HS-27A (cell line): Measurements from ENCODE around the gene SLC1A5.
"Not testable (repeated sequence)": the region's sequence is repeated elsewhere in the genome, so short reads cannot be mapped to it uniquely, and the experiment has no call there.

Experiments used
- DNase-seq: peaks from one replicate; pipeline ENCODE4 v3.0.0-alpha.2; 2012; ENCODE audit warnings: low read depth, missing footprints

Gene SLC1A5

DNA sequence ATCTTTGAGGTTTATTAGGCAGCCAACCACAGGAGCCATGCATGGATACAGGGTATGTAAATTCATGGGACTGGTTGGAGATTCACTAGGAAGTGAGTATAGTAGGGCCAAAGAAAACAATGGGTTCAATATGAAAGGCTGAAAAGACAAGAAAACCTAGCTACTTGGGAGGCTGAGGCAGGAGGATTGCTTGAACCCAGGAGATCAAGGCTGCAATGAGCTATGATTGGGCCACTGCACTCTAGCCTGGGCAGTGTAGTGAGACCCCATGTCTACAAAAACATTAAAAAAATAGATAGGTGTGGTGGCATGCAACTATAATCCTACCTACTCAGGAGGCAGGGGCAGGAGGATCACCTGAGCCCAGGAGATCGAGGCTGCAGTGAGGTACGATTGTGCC is 10.3 kb upstream of the SLC1A5 start:
- no peak for DNase-seq

DNA sequence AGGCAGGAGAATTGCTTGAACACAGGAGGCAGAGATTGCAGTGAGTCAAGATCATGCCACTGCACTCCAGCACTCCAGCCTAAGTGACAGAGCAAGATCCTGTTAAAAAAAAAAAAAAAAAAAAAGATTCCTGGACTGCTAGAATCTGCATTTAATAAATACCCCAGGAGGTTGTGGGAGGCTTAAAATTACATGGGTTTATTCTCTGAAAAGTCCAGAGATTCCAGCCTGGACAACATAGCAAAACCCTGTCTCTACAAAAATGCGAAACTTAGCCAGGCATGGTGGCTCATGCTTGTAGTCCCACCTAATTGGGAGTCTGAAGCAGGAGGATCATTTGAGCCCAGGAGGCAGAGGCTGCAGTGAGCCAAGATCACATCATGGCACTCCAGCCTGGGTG is 9.5 kb upstream of the SLC1A5 start:
- no peak for DNase-seq

DNA sequence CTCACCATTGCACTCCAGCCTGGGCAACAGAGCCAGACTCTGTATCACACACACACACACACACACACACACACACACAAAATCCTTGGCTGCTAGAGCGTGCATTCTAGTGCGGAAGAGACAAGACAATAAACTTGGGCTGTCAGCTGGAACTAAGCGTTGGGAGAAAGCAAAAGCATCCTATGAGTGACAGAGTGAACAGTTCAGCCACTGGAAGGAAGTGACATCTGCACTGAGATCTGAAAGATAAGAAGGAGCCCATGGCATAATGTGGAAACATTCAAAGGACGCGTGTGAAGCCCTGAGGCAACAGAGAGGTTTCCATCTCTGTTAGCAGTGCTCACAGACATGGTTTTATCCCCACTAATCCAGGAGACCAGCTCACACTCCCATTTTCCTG is 3.5 kb upstream of the SLC1A5 start:
- DNase-seq = no peak

DNA sequence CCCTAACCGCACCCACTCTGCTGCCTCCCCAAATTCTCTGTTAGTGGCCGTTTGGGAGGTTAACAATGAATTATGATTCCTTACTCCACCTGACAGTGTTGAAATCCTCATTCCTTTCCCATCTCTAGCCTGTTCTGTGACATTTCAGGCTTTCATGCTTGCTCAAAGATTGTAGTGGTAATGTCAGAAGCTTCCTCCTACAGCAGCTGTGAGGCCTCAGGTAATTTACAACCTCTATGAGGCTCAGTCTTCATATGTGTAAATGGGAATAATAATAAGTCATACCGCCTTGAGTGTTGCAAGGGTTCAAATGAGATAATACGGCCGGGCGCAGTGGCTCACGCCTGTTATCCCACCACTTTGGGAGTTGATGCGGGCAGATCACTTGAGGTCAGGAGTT is 977 bp upstream of the SLC1A5 start:
- no peak for DNase-seq

DNA sequence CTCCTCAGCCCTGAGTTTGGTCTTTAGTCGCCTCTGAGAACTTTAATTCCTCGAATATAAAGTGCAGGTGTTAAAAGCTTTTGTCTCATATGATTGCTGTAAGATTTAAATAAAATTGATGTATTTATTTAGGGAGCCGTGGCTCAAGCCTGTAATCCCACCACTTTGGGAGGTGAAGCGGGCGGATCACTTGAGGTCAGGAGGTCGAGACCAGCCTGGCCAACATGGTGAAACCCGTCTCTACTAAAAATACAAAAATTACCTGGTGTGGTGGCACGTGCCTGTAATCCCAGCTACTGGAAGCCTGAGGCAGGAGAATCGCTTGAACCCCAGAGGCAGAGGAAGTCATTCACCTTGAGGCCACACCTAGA is 559 bp upstream of the SLC1A5 start:
- DNase-seq = no peak

DNA sequence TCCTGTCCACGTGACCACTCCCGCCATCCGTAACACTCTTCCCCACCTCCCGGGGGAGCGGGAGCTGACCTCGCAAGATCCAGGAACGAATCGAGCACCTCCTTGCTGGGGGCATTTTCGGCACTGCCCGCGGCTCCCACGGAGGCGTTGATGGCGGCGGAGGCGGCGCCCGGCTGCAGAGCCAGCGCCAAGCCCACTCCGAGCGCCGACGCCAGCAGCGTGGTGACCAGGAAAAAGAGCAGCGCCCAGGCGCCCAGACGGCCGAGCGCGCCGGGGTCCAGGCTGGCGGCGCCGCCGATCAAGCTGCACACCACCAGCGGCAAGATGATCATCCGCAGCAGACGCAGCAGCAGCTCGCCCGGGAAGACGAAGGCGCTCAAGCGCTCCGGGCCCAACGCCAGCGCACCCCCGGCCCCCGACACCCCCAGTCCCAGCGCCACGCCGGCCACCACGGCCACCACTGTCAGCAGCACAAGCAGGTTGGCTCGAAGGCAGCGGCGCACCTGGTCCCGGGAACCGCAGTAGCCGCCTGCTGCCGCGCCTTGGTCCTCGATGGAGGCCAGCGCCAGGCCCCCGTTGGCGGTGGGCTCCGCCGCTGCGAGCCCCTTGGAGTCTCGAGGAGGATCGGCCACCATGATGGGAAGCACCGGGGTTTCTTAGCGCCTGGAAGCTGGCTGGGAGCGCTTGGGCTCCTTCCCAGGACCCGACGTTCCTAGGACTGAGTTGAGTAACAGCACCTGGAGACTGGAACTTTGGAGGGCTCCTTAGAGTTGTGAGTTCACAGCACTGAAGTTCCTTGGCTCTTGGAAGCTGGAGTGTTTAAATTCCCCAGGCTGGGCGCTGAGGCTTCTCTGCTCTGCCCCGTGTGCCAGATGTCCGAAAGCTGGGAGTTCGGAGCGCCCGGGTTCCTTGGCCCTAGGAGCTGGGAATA is 798 bp downstream of the SLC1A5 start:
- DNase-seq = no peak

DNA sequence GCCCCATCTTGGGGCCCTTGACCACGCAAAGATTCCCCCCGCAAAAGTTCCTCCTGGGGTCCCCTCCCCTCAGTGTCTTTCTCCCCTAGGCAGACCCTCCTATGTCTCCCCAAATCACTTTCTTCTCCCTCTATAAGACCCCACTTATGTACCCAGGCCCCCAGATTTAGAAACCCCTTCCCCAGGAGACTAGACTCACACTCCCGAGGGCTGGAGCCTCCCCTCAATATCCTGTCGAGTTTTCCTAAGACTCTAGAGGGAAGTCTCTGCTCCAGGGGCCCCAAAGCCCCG is 1.4 kb downstream of the SLC1A5 start:
- DNase-seq = no peak

DNA sequence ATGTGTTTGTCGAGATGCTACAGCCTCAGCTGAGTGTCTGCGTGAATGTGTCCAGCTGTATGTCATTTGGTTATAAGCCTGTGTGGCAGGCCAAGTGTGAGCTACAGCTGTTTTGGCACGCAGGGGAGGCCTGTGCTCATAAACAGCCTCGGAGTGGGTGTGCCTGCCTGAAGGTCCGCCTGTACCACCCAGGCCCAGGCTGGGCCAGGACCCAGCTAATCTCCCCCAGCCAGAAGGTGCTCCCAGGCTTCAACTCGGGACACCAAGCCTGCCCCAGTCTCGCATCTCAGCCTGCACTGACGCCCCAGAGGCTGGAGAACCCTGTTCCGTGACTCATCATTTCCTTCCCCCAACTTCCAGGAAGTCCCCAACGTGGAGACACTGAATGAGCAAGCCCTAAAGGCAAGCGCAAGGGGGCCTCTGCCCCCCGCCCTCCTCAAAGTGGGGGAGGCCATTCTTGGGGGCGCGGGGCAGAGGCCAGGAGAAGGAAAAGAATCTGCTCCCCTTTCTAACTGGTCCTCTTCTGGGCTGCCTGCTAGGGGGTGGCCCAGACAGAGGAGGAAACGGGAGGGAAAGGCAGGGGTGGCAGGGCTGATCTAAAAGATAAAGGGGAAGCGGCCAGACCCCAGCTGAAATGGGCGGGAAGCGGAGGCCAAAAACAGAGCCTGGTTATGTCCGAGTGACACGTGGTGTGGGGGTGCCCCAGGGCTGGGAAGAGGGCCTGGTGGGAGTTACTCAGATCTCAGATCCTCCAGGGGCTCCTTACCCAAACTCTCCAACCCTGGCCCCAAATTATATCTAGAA is 2.0 kb downstream of the SLC1A5 start:
- peak; percentile 87 for DNase-seq

DNA sequence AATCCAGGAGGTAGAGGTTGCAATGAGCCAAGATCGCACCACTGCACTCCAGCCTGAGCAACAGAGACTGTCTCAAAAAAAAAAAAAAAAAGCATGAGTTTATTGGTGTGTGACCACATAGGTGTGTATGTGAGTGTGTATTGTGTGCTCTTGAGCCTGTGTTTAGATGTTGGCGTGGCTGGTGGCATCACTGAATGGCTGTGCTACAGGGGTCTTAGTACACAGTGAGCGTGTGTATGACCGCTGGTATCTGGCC is 2.5 kb downstream of the SLC1A5 start:
- no peak for DNase-seq

DNA sequence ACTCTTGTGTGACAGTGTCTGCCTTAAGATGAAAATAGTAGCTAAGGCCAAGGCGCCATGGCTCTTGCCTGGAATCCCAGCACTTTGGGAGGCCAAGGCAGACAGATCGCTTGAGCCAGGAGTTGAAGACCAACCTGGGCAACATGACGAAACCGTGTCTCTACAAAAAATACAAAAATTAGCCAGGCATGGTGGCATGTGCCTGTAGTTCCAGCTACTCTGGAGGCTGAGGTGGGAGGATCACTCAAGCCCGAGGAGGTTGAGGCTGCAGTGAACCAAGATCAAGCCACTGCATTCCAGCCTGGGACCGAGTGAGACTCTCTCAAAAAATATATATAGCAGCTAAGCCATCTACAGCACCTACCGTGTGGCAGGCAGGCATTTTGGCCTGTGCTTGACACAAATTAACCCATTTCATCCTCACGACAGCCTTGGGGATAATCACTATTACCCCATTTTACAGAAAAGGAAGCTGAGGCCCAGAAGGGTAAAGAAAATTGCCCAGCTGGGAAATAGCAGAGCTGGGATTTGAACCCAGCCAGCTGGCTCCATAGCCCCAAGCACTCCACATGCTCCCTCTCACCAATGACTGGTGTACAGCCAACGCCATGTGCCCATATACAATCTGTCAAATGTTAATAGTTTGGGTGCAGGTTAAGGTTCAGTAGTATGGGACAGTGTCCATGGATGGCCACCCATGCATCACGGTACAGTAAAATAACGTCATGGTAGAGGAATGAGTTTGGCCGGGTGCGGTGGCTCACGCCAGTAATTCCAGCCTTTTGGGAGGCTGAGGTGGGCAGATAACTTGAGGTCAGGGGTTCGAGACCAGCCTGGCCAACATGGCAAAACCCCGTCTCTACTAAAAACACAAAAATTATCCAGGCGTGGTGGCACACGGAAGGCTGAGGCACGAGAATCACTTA is 3.1 kb downstream of the SLC1A5 start:
- DNase-seq = no peak

DNA sequence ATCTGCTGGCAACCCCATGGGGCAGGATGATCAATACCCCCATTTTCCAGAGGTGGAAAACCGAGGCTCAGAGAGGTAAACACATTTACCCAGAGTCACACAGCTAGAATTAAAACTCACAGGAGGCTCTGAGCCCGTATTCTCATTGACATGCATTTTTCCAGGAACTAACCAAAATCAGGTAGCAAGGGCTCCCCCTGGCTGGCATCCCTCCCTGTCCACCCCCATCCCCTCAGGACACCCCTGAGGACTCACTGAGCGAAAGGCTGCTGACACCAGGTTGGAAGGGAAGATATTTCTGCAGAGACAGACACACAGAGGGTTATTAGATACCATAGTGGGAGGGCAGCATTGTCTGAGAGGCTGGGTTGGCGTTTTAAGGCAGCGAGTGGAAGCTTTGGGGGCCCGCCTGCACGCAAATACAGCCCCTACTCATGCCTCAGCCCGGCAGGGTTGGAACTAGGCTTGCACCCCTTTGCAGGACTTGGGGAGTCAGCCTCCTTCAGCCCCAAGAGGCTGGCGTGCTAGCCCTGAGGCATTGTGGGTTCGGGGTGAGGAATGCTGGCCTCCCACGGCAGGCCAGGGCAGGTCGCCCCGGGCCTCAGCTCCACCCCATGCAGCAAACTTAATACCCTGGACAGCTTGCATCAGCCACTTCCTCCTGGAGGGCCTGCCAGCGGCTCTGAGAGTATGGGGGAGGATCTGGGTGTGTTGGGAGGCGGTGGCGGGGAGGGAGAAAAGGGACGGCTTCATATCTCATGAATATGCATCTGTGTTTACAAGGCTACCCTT is 3.9 kb downstream of the SLC1A5 start:
- peak; percentile 87 for DNase-seq

DNA sequence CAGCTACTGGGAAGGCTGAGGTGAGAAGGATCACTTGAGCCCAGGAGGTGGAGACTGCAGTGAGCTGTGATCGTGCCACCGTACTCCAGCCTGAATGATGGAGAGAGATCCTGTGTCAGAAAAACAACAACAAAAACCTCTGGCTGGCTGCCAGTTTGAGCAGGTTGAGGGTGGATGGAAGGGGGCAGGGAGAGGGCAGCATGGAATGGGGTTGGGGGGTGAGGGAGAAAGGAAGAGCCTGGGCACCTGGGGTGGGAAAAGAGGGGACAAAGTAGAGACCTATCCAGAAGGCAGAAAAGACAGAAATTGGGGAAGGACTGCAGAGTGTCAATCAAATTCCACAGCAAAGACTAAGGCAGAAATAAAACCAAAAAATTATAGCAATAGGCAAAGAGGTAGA is 4.7 kb downstream of the SLC1A5 start:
- no peak for DNase-seq

DNA sequence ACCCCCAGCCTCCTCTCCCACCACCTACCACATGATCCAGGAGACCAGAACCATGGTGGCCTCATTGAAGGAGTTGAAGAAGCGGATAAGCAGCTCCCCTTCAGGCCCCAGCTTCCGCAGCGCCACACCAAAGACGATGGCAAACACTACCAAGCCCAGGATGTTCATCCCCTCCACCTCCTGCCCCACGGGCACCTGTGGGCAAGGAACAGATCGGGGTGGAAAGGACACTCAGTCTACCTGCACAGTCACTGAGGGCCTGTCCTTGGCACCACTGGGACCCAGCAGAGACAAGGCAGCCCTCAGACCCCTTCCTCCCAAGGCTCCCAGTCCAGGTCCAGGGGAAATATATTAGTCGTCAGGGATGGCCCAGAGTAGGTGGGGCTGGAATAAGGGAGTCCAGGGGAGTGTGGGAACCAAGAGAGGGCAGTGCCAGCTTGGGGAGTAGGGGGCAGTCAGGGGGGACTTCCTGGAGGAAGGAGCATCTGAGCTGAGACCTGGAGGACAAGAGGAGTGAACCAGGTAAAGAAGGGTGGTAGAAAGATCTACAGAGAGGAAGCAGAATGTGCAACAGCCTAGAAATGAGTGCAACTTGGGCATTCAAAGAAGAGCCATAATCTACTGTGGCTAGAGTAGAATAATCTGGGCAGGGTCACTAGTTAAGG is 5.9 kb downstream of the SLC1A5 start:
- DNase-seq = no peak

DNA sequence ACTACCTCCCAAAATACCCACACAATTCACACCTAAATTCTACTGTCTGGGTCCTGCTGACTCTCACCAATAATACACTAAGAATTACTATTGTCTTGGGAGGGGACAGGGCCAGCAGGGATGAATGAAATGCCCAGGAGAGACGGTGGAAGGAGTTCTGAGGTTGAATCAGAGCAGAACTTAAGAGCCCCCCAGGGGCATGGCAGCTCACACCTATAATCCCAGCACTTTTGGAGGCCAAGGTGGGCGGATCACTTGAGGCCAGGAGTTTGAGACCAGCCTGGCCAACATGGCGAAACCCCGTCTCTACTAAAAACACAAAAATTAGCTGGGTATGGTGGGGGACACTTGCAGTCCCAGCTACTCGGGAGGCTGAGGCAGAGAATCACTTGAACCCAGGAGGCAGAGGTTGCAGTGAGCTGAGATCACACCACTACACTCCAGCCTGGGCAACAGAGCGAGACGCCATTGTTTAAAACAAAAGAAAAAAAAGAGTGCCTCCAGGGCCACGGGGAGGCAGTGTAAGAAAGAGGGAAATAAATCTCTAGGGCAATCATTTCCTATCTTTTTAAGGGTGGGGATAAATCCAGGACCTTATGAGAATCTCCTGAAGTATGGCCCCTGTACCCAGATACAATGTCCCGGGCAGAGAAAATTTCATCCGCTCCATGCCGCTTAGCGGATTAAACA is 10.3 kb downstream of the SLC1A5 start:
- not testable (repeated sequence) for DNase-seq

DNA sequence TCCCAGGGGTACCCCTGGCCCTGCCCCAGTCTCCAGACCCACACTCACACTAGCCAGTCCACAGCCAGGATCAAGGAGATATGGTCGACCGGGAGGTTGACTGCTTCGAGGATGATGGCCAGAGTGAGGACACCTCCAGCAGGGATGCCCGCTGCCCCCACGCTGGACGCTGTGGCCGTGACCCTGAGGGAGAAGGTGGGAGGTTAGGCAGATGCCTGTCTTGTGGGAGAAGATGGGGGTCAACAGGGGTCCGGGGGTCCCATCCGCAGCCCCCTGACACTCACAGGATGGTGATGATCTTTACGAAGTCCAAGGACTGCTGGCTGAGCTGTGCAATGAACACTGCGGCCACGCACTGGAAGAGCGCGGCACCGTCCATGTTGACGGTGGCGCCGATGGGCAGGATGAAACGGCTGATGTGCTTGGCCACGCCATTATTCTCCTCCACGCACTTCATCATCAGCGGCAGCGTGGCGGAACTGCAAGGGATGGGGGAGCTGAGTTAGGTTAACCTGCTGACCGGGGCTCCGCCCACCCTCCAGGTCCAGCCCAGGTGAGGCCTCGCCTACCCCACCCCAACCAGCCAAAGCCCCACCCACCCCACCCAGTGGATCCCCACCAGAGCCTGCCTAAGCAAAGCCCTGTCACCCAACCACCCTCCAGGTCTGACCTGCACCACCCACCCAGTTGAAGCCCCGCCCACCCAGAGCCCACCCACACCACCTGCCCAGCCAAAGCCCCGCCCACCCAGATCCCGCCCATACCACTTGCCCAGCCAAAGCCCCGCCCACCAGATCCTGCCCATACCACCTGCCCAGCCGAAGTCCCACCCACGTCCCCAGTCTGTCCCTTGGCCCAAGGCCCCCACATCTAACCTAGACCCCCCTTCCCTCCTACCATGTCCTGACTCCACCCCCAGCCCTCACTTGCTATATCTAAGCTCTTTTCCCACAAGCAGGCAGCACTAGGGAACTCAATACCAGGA is 11.2 kb downstream of the SLC1A5 start:
- no peak for DNase-seq

DNA sequence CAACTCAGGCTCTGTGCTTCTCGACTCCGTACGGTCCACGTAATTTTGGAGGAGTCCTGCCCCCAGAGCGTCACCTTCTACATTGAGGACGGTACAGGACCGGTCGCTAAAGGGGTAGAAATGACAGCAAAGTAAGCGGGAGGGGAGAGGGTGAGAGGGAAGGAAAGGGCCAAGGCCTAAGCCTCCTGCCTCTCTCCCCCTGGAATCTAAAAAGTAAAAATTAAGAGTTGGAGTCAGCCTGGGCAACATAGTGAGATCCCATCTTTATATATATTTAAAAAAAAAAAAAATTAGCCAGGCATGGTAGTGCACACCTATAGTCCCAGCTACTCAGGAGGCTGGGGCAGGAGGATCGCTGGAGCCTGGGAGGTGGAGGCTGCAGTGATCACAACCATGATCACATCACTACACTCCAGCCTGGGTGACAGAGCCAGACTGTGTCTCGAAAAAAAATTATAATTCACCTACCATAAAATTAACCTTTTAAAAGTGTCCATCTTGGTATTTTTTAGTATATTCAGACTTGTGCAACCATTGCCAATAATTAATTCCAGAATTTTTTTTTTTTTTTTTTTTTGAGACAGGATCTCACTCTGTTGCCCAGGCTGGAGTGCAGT is 12.6 kb downstream of the SLC1A5 start:
- no peak for DNase-seq

DNA sequence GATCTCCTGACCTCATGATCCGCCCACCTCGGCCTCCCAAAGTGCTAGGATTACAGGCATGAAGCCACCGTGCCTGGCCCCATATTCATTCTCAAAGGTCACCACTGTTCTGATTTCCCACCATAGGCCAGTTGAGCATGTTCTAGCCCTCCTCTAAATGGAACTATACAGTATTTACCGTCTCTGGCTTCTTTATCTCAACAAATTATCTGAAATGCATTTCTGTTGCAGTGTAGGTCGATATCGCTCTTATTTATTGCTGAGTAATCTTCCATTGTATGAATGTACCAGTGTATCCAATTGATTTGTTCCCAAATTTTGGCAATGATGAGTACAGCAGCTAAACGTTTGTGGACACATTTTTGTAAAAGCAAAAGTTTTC is 15.4 kb downstream of the SLC1A5 start:
- DNase-seq = no peak

DNA sequence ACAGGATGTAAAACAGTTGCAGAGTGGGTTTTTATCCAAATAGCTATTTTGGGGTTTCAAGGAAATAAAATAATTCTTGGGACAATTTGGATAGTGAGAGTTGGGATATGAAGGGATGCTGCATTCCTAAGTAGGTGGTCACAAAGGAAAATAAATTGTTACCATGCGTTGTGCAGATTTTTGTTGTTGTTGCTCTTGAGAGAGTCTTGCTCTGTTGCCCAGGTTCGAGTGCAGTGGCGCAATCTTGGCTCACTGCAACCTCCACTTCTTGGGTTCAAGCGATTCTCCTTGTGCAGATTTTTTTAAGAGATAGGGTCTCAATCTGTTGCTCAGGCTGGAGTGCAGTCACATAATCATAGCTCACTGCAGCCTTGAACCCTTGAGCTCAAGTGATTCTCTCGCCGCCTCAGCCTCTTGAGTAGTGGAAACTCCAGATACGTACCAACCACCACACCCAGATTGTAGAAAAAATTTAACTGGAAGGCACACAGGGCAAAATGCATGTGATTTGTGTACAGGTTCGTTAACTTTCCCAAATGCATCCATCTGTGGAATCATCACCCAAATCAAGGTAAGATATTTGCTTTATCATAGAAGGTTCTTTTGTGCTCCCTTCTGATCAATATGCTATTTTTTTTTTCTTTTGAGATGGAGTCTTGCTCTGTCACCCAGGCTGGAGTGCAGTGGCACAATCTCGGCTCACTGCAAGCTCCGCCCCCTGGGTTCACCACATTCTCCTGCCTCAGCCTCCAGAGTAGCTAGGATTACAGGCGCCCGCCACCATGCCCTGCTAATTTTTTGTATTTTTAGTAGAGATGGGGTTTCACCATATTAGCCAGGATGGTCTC is 16.0 kb downstream of the SLC1A5 start:
- DNase-seq = no peak
